ENCODE measurements around the gene RFTN2.
"Not testable (repeated sequence)": the region's sequence is repeated elsewhere in the genome, so short reads cannot be mapped to it uniquely, and the experiment has no call there.

Gene RFTN2

DNA sequence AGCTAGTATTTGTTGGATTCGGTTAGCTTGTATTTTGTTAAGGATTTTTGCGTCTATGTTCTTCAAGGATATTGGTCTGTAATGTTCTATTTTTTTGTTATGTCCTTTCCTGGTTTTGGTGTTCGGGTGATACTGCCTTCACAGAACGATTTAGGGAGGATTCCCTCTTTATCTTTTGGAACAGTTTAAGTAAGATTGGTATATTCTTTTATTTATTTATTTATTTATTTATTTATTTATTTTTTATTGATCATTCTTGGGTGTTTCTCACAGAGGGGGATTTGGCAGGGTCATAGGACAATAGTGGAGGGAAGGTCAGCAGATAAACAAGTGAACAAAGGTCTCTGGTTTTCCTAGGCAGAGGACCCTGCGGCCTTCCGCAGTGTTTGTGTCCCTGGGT lies 19.8 kb upstream of the RFTN2 start:
- not testable (repeated sequence) for H3K4me1 ChIP-seq (ENCODE audit: control insufficient read depth in 1 of 2, insufficient read depth in 2 of 2, low read length in 2 of 2); H4K12ac ChIP-seq (ENCODE audit: low read depth, low read length); H2BK12ac ChIP-seq (ENCODE audit: low read length); H2BK120ac ChIP-seq (ENCODE audit: insufficient read depth, low read length, poor library complexity); H3K79me2 ChIP-seq (ENCODE audit: control insufficient read depth, insufficient read depth, low read length, poor library complexity); H4K91ac ChIP-seq (ENCODE audit: low read depth, low read length); H3K79me1 ChIP-seq (ENCODE audit: low read length); H3K23ac ChIP-seq (ENCODE audit: low read length); H3K27ac ChIP-seq (ENCODE audit: low read depth, low read length); H3K9me3 ChIP-seq (ENCODE audit: insufficient read depth, low read depth, low read length); H2BK5ac ChIP-seq (ENCODE audit: low read depth, low read length, poor library complexity); H3K4me3 ChIP-seq (ENCODE audit: low read depth, low read length); H3K27me3 ChIP-seq (ENCODE audit: insufficient read depth, low read length); H3K4ac ChIP-seq (ENCODE audit: low read depth, low read length); H2AK5ac ChIP-seq (ENCODE audit: low read length); H3K18ac ChIP-seq (ENCODE audit: low read length); H3K36me3 ChIP-seq (ENCODE audit: control insufficient read depth in 1 of 2, insufficient read depth in 2 of 2, low read length in 2 of 2); H4K8ac ChIP-seq (ENCODE audit: low read depth, low read length); H3K9ac ChIP-seq (ENCODE audit: low read length); H3K4me2 ChIP-seq (ENCODE audit: low read length); DNase-seq; H2AFZ ChIP-seq (ENCODE audit: insufficient read depth, low read length, poor library complexity); H3K14ac ChIP-seq (ENCODE audit: low read length)
- WGBS (ENCODE audit: extremely low coverage, insufficient coverage, insufficient read length): no CpG with 5 or more reads among the region's 6 CpGs

DNA sequence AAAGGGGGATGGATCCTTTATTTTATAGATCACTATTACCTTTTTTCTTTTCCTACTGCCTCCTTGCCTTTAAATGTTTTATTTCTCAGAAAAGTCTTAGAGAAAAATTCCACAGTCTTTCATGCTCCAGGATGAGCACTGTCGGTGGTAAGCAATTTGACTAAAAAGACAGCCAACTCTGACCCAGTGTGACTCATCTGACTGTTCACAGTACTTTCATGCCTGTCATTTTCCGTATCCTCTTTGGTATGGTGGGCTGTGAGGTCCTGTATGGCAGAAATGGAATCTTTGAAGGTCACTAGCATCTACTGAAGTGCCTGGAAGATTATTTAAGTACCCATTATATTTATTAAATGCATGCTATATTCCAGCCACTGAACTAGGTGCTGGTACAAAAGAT lies 2.1 kb upstream of the RFTN2 start:
- Histone ChIP-seq H3K4me1 (ENCODE audit: control insufficient read depth in 1 of 2, insufficient read depth in 2 of 2, low read length in 2 of 2) (no peaks in the 10 kb centered on the region), H4K12ac (ENCODE audit: low read depth, low read length) (no peak overlapping the region), H3K14ac (ENCODE audit: low read length) (no peak overlapping the region), H2BK120ac (ENCODE audit: insufficient read depth, low read length, poor library complexity) (no peak overlapping the region), H3K9ac (ENCODE audit: low read length) (no peak overlapping the region), H3K4me2 (ENCODE audit: low read length) (no peak overlapping the region), H3K4ac (ENCODE audit: low read depth, low read length) (no peak overlapping the region), H4K8ac (ENCODE audit: low read depth, low read length) (no peak overlapping the region), H2AK5ac (ENCODE audit: low read length) (no peak overlapping the region), H2AFZ (ENCODE audit: insufficient read depth, low read length, poor library complexity) (no peak overlapping the region), H3K79me1 (ENCODE audit: low read length) (no peaks in the 10 kb centered on the region), H3K4me3 (ENCODE audit: low read depth, low read length) (no peak overlapping the region), H3K18ac (ENCODE audit: low read length) (no peak overlapping the region), H4K91ac (ENCODE audit: low read depth, low read length) (no peak overlapping the region), H2BK5ac (ENCODE audit: low read depth, low read length, poor library complexity) (no peak overlapping the region), H3K27me3 (ENCODE audit: insufficient read depth, low read length) (no peaks in the 10 kb centered on the region), H3K36me3 (ENCODE audit: control insufficient read depth in 1 of 2, insufficient read depth in 2 of 2, low read length in 2 of 2) (no peaks in the 10 kb centered on the region), H3K79me2 (ENCODE audit: control insufficient read depth, insufficient read depth, low read length, poor library complexity) (no peaks in the 10 kb centered on the region), H3K9me3 (ENCODE audit: insufficient read depth, low read depth, low read length) (no peaks in the 10 kb centered on the region), H3K23ac (ENCODE audit: low read length) (no peak overlapping the region), H3K27ac (ENCODE audit: low read depth, low read length) (no peak overlapping the region), H2BK12ac (ENCODE audit: low read length) (no peak overlapping the region)
- peak in 1 of 2 donors; percentile 3 for DNase-seq
- WGBS (ENCODE audit: extremely low coverage, insufficient coverage, insufficient read length): no CpG with 5 or more reads among the region's 2 CpGs

DNA sequence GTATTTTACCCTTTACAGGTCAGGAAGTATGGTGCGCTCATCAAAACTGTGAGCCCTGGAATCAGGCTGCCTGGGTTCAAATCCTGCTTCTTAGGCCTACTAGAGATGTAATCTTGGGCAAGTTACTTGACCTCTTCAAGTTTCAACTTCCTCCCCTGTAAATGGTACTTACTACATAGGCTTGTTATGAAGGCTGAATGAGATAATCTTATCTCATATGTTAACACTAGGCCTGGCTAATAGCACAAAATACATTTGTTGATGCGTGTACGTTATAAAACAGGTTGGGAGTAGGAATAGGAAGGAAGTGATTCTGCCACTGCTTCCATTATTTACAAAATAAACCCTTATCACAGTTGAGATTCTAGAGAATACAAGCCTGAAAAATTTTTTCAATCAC lies 1.7 kb upstream of the RFTN2 start:
- Histone ChIP-seq H3K23ac (ENCODE audit: low read length) (no peak overlapping the region), H4K12ac (ENCODE audit: low read depth, low read length) (no peak overlapping the region), H4K91ac (ENCODE audit: low read depth, low read length) (no peak overlapping the region), H3K14ac (ENCODE audit: low read length) (no peak overlapping the region), H2AK5ac (ENCODE audit: low read length) (no peak overlapping the region), H3K4me1 (ENCODE audit: control insufficient read depth in 1 of 2, insufficient read depth in 2 of 2, low read length in 2 of 2) (no peaks in the 10 kb centered on the region), H3K4me3 (ENCODE audit: low read depth, low read length) (no peak overlapping the region), H2AFZ (ENCODE audit: insufficient read depth, low read length, poor library complexity) (no peak overlapping the region), H3K4ac (ENCODE audit: low read depth, low read length) (no peak overlapping the region), H3K4me2 (ENCODE audit: low read length) (no peak overlapping the region), H2BK5ac (ENCODE audit: low read depth, low read length, poor library complexity) (no peak overlapping the region), H3K79me1 (ENCODE audit: low read length) (no peaks in the 10 kb centered on the region), H4K8ac (ENCODE audit: low read depth, low read length) (no peak overlapping the region), H3K9me3 (ENCODE audit: insufficient read depth, low read depth, low read length) (no peaks in the 10 kb centered on the region), H3K18ac (ENCODE audit: low read length) (no peak overlapping the region), H3K79me2 (ENCODE audit: control insufficient read depth, insufficient read depth, low read length, poor library complexity) (no peaks in the 10 kb centered on the region), H3K36me3 (ENCODE audit: control insufficient read depth in 1 of 2, insufficient read depth in 2 of 2, low read length in 2 of 2) (no peaks in the 10 kb centered on the region), H2BK12ac (ENCODE audit: low read length) (no peak overlapping the region), H2BK120ac (ENCODE audit: insufficient read depth, low read length, poor library complexity) (no peak overlapping the region), H3K27ac (ENCODE audit: low read depth, low read length) (no peak overlapping the region), H3K9ac (ENCODE audit: low read length) (no peak overlapping the region), H3K27me3 (ENCODE audit: insufficient read depth, low read length) (no peaks in the 10 kb centered on the region)
- no peak for DNase-seq
- WGBS (ENCODE audit: extremely low coverage, insufficient coverage, insufficient read length): no CpG with 5 or more reads among the region's 3 CpGs

DNA sequence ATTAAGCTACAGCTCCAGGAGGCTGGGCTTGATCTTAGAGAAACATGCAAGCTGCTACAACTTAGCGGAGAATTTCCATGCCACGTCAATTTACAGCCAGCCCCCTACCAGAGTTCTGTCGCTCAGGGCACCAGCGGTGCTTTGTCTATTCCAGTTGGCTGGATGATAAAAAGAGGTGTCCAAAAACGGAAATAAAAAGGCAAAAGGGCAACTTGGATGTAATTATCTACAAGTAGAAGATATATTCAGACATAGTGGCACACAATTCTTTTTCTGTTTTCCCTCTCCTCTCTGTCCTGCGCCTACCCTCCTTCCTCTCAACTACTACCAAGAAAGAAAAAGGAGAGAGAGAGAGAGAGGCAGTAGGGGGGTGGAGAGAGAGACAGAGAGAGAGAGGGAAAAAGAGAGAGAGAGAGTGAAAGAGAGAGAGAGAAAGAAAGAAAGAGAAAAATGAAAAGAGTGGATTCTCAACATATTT lies 363 bp upstream of the RFTN2 start:
- no peak overlapping the region for H4K91ac ChIP-seq (ENCODE audit: low read depth, low read length)
- no peak overlapping the region for H3K23ac ChIP-seq (ENCODE audit: low read length)
- no peak overlapping the region for H4K8ac ChIP-seq (ENCODE audit: low read depth, low read length)
- DNase-seq: no peak
- H3K79me2 ChIP-seq (ENCODE audit: control insufficient read depth, insufficient read depth, low read length, poor library complexity): no peaks in the 10 kb centered on the region
- no peak overlapping the region for H3K4ac ChIP-seq (ENCODE audit: low read depth, low read length)
- H2BK120ac ChIP-seq (ENCODE audit: insufficient read depth, low read length, poor library complexity): no peak overlapping the region
- no peak overlapping the region for H2BK12ac ChIP-seq (ENCODE audit: low read length)
- no peak overlapping the region for H3K27ac ChIP-seq (ENCODE audit: low read depth, low read length)
- peak overlapping the region; percentile 33 for H3K4me2 ChIP-seq (ENCODE audit: low read length)
- no peaks in the 10 kb centered on the region for H3K36me3 ChIP-seq (ENCODE audit: control insufficient read depth in 1 of 2, insufficient read depth in 2 of 2, low read length in 2 of 2)
- no peak overlapping the region for H2AFZ ChIP-seq (ENCODE audit: insufficient read depth, low read length, poor library complexity)
- H2BK5ac ChIP-seq (ENCODE audit: low read depth, low read length, poor library complexity): no peak overlapping the region
- no peak overlapping the region for H3K18ac ChIP-seq (ENCODE audit: low read length)
- no peak overlapping the region for H3K9ac ChIP-seq (ENCODE audit: low read length)
- no peaks in the 10 kb centered on the region for H3K79me1 ChIP-seq (ENCODE audit: low read length)
- no peak overlapping the region for H4K12ac ChIP-seq (ENCODE audit: low read depth, low read length)
- H2AK5ac ChIP-seq (ENCODE audit: low read length): no peak overlapping the region
- no peaks in the 10 kb centered on the region for H3K4me1 ChIP-seq (ENCODE audit: control insufficient read depth in 1 of 2, insufficient read depth in 2 of 2, low read length in 2 of 2)
- WGBS (ENCODE audit: extremely low coverage, insufficient coverage, insufficient read length): no CpG with 5 or more reads among the region's 6 CpGs
- H3K9me3 ChIP-seq (ENCODE audit: insufficient read depth, low read depth, low read length): no peaks in the 10 kb centered on the region
- no peak overlapping the region for H3K14ac ChIP-seq (ENCODE audit: low read length)
- H3K27me3 ChIP-seq (ENCODE audit: insufficient read depth, low read length): no peaks in the 10 kb centered on the region
- H3K4me3 ChIP-seq (ENCODE audit: low read depth, low read length): no peak overlapping the region
